Lung (tissue), 12 donors: Measurements from ENCODE around the gene APBB2. TPM values are rescaled to one million over a fixed set of nuclear protein-coding genes. Genes with fewer than 3 reads are reported as not detected.

Source experiments
- ATAC-seq: fragments of 200-7000 bp; cut with Tn5 transposase; one replicate; pipeline ENCODE4 v1.9.1; 2020; ENCODE audit warnings: moderate number of reproducible peaks; ENCODE audit not compliant: insufficient read depth, low FRiP score
- DNase-seq, 3 donors: peaks; one replicate each; pipeline ENCODE4 v3.0.0-alpha.2; 2013 to 2017
- H3K27ac ChIP-seq, 2 donors: one replicate each; pipeline ENCODE4 v1.5.1; 2013; ENCODE audit warnings: mild to moderate bottlenecking in 2 of 2, moderate library complexity in 2 of 2, control low read depth in 1 of 2, inconsistent platforms in 1 of 2, low read depth in 1 of 2, low read length in 1 of 2
- H3K27me3 ChIP-seq, 3 donors: one replicate each; pipeline ENCODE4 v1.5.1; 2013; ENCODE audit warnings: low read length in 2 of 3; ENCODE audit not compliant: control insufficient read depth in 3 of 3, insufficient read depth in 3 of 3
- H3K36me3 ChIP-seq, 4 donors: one replicate each; pipeline ENCODE4 v1.5.1; 2013; ENCODE audit warnings: low read length in 4 of 4, mild to moderate bottlenecking in 1 of 4, moderate library complexity in 1 of 4; ENCODE audit not compliant: control insufficient read depth in 4 of 4, insufficient read depth in 4 of 4
- H3K4me1 ChIP-seq, 5 donors: one replicate each; pipeline ENCODE4 v1.5.1; 2013; ENCODE audit warnings: low read length in 5 of 5, mild to moderate bottlenecking in 2 of 5, moderate library complexity in 1 of 5; ENCODE audit not compliant: control insufficient read depth in 5 of 5, insufficient read depth in 5 of 5
- H3K4me3 ChIP-seq: one replicate; pipeline ENCODE4 v1.5.1; 2013; ENCODE audit warnings: mild to moderate bottlenecking, control low read depth, moderate library complexity
- H3K9ac ChIP-seq, 2 donors: one replicate each; pipeline ENCODE4 v1.5.1; 2013; ENCODE audit warnings: low read length in 2 of 2, control low read depth in 1 of 2; ENCODE audit not compliant: insufficient read depth in 1 of 2
- H3K9me3 ChIP-seq, 4 donors: one replicate each; pipeline ENCODE4 v1.5.1; 2013; ENCODE audit warnings: low read length in 3 of 4, mild to moderate bottlenecking in 1 of 4, moderate library complexity in 1 of 4; ENCODE audit not compliant: control insufficient read depth in 4 of 4, insufficient read depth in 3 of 4
- CTCF ChIP-seq: IDR thresholded peaks from 2 replicates; pipeline ENCODE4 v1.5.1; 2012; ENCODE audit warnings: mild to moderate bottlenecking; ENCODE audit errors: control extremely low read depth, extremely low read depth
- WGBS, 2 donors: extraction: QIAGEN DNeasy Blood & Tissue Kit; methylation state at CpG; one replicate each; pipeline ENCODE4 v1.1.7; 2013; 5-methylcytosine and 5-hydroxymethylcytosine counted together
- polyA plus RNA-seq, 2 donors: library from polyadenylated mRNA; stranded (reverse); fragments of 200-250 nt; gene quantifications; one replicate each; pipeline ENCODE4 v1.2.1, GENCODE V29; 2013
- total RNA-seq, 2 donors: library from RNA; depleted of rRNA in 1 of 2; stranded (reverse); fragments of >200 nt in 1 of 2; gene quantifications; one replicate each; pipeline ENCODE4 v1.2.1, GENCODE V29; 2014 to 2021
- donor health status: control.
- donor health status: control.
- donor health status: Bipolar disorder and iron deficiency.
- donor health status: healthy.
- donor health status: DM: yes; HTN: yes; CAD: no.

Gene APBB2
- total and polyA plus RNA-seq, 4 donors: 13.3 to 99.0 (median 40.4) TPM

DNA sequence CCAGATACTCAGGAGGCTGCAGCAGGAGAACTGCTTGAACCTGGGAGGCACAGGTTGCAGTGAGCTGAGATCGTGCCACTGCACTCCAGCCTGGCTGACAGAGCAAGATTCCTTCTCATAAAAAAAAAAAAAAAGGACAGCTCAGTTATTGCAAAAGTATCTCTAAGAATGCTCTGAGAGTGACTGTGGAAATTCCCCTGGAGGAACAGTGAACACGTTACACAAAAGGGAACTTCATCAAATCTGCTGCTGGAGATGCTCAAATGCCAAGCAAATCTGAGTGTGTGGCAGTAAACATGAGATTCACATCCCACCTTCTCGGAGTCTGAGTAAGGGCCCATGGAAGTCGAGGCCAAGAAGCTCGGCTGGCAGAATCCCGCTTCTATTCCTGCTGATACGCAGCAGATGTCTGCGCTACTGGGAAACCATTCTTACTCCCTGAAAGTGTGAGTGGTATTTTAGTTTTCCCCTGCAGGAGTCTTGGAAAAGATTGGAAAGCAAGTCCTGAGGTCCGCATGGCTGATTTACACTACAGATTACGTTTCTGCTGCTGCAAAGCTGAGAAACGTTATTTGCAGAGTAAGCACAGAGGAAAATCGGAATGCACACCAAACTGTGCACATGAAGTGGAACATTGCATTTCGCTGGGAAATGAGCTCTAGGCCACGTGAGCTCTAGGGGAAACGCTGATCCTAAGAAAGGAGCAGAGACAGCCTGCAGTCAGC lies 301.7 kb downstream of the APBB2 start:
- Histone ChIP-seq H3K4me1 (peaks cover 9 to 18% (median 16%) of the 10 kb centered on the region in 5 donors), H3K36me3 (no peaks in the 10 kb centered on the region), H3K4me3 (no peak overlapping the region), H3K27me3 (no peaks in the 10 kb centered on the region), H3K9me3 (no peaks in the 10 kb centered on the region), H3K27ac (no peak overlapping the region), H3K9ac (no peak overlapping the region)
- DNase-seq (peak in 1 of 3 donors; percentile 2), ATAC-seq (no peak)
- 87 to 89% methylated on average over 15 of the region's 15 CpGs for WGBS, 2 donors
- no peak for TF ChIP-seq CTCF

DNA sequence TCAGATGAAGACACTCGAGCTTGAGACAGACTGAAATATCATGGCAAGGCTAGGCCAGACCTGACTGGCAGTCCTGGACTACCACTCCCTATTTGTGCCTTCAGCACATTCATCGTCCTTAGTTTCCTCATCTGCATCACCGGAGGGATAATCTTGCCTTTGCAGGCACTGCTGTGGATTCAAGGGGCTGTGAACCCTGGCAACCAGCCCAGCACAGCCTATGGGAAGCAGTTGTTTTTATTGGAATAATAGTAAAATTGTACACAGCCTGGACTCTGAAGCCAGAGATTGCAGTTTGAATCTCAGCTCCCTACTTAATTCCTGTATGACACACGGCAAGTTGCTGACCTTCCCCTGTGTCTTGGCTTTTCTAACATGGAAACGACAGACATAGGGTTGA lies 303.6 kb downstream of the APBB2 start:
- H3K9me3 ChIP-seq: no peaks in the 10 kb centered on the region
- peaks cover 0 to 1% (median 0%) of the 10 kb centered on the region in 4 donors for H3K36me3 ChIP-seq
- DNase-seq (peak in 1 of 3 donors; percentile 9), ATAC-seq (no peak)
- no peaks in the 10 kb centered on the region for H3K27me3 ChIP-seq
- H3K4me3 ChIP-seq: no peak overlapping the region
- no peak overlapping the region for H3K9ac ChIP-seq
- peaks cover 0 to 8% (median 5%) of the 10 kb centered on the region in 5 donors for H3K4me1 ChIP-seq
- no peak overlapping the region for H3K27ac ChIP-seq
- no peak for TF ChIP-seq CTCF
- 89 to 92% methylated on average over 5 of the region's 5 CpGs for WGBS, 2 donors

DNA sequence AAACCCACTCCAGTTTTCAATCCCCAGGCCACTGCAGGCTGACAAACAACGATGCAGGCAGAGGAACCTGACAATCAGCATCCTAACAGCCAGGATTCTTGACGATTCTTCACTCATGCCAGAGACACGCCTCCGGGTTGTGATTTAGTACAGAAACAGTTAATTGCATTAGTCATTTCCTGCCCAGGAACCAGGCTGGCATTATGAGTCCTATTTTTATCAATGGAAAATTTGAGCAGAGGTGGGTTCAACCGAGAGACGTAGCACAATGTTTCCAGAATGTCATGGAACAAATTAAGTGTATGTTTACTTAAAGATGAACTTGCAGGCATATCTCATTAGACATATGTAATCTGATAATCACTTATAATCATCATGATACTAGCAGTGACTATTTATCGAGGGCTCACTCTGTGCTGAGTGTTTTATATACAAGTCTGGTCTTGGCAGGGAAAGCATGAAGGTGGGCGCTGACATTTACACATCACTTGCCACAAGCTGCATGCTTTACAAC lies 304.9 kb downstream of the APBB2 start:
- H3K36me3 ChIP-seq: peaks cover 0 to 2% (median 0%) of the 10 kb centered on the region in 4 donors
- 32 to 40% methylated on average over 8 of the region's 8 CpGs for whole genome bisulfite sequencing, 2 donors
- TF ChIP-seq CTCF: no peak
- ATAC-seq (no peak), DNase-seq (peak in 1 of 3 donors; percentile 8)
- no peaks in the 10 kb centered on the region for H3K27me3 ChIP-seq
- peaks cover 0 to 6% (median 0%) of the 10 kb centered on the region in 5 donors for H3K4me1 ChIP-seq
- H3K4me3 ChIP-seq: no peak overlapping the region
- H3K27ac ChIP-seq: peak overlapping the region in 1 of 2 donors; percentile 30
- H3K9ac ChIP-seq: no peak overlapping the region
- H3K9me3 ChIP-seq: no peaks in the 10 kb centered on the region
